A549 (cell line): Measurements from ENCODE around the gene CLEC16A. TPM values are rescaled to one million over a fixed set of nuclear protein-coding genes. Genes with fewer than 3 reads are reported as not detected.

Source experiments
- ATAC-seq, 2 experiments: fragments of 200-7000 bp in 1 of 2; fragments of >200 bp in 1 of 2; cut with Nextera tagmentation in 1 of 2; cut with Tn5 transposase in 1 of 2; 3 replicates each; pipeline versions ENCODE4 v1.8.0 to v1.9.1; 2018 to 2020; ENCODE audit warnings: mild to moderate bottlenecking in 1 of 2, moderate library complexity in 1 of 2
- CTCF ChIA-PET: fragments of 300-600 bp; sonication (Branson Sonifier 250); formaldehyde crosslinking; extraction: SDS; loops from one replicate; lab custom pipeline; 2021; ENCODE audit warnings: antibody characterized with exemption, inconsistent platforms; lab: Yijun Ruan, JAX
- POLR2A ChIA-PET: fragments of 350-600 bp; formaldehyde crosslinking; extraction: SDS; loops from one replicate; lab custom pipeline; 2021; ENCODE audit warnings: antibody characterized with exemption, inconsistent platforms; lab: Yijun Ruan, JAX
- DNase-seq, 2 experiments: peaks; one replicate each; pipeline versions ENCODE4 v3.0.0 to v3.0.0-alpha.2; 2011 to 2016; ENCODE audit warnings: low read depth in 1 of 2, low spot score in 1 of 2
- FAIRE-seq: peaks from 2 replicates; lab custom pipeline; 2011; peaks lifted over from hg19 to GRCh38; lab: Jason Lieb, UNC
- H3K27ac ChIP-seq, 2 experiments: fragments of >200 bp; sonication (Bioruptor Twin); formaldehyde crosslinking; 3 replicates each; pipeline ENCODE4 v1.5.1; 2016 to 2017
- H3K4me1 ChIP-seq: fragments of >200 bp; sonication (Bioruptor Twin); formaldehyde crosslinking; 3 replicates; pipeline ENCODE4 v1.6.1; 2016
- H3K4me2 ChIP-seq: fragments of >200 bp; sonication (Bioruptor Twin); formaldehyde crosslinking; 3 replicates; pipeline ENCODE4 v1.6.1; 2016
- H3K4me3 ChIP-seq: fragments of >200 bp; sonication (Bioruptor Twin); formaldehyde crosslinking; 3 replicates; pipeline ENCODE4 v1.5.1; 2016
- H3K9me3 ChIP-seq: fragments of >200 bp; sonication (Bioruptor Twin); formaldehyde crosslinking; 3 replicates; pipeline ENCODE4 v1.6.1; 2016
- ATOH8 ChIP-seq: fragments of 250-450 bp; sonication (Bioruptor Pico); IDR thresholded peaks from 2 replicates; pipeline ENCODE4 v1.5.0; 2020; ENCODE audit warnings: low read depth, mild to moderate bottlenecking, moderate library complexity
- CBX8 ChIP-seq: fragments of 200-600 bp; sonication (generic); IDR thresholded peaks from 2 replicates; pipeline ENCODE4 v1.6.1; 2016
- CHD2 ChIP-seq: fragments of 150-350 bp; IDR thresholded peaks from 2 replicates; pipeline ENCODE4 v1.6.1; 2014; ENCODE audit warnings: low read length; ENCODE audit not compliant: partially characterized antibody
- CHD4 ChIP-seq: fragments of 200-600 bp; sonication (generic); IDR thresholded peaks from 2 replicates; pipeline ENCODE4 v1.6.1; 2016; ENCODE audit warnings: antibody characterized with exemption, mild to moderate bottlenecking, borderline replicate concordance
- EHF ChIP-seq: fragments of 250-450 bp; sonication (Bioruptor Pico); IDR thresholded peaks from 2 replicates; pipeline ENCODE4 v1.5.0; 2020; ENCODE audit warnings: mild to moderate bottlenecking
- EHMT2 ChIP-seq: fragments of 200-600 bp; sonication (generic); IDR thresholded peaks from 2 replicates; pipeline ENCODE4 v1.6.1; 2016; ENCODE audit warnings: antibody characterized with exemption, low read depth, mild to moderate bottlenecking, moderate library complexity
- FOSB ChIP-seq: fragments of 250-450 bp; sonication (Bioruptor Pico); IDR thresholded peaks from 2 replicates; pipeline ENCODE4 v1.5.0; 2020; ENCODE audit warnings: mild to moderate bottlenecking, moderate library complexity
- FOSL2 ChIP-seq, 2 experiments: fragments of 450-650 bp in 1 of 2; fragments of >200 bp in 1 of 2; sonication (Bioruptor Twin) in 1 of 2; formaldehyde crosslinking; IDR thresholded peaks; 2 replicates each; pipeline versions ENCODE4 v1.5.0 to v1.6.1; 2016 to 2020; ENCODE audit warnings: mild to moderate bottlenecking in 1 of 2, moderate library complexity in 1 of 2
- GATA3 ChIP-seq: IDR thresholded peaks from 2 replicates; pipeline ENCODE4 v1.6.1; 2012; ENCODE audit warnings: borderline replicate concordance
- HDAC2 ChIP-seq: fragments of 200-600 bp; sonication (generic); IDR thresholded peaks from 2 replicates; pipeline ENCODE4 v1.6.1; 2016
- HMGXB4 ChIP-seq: fragments of 250-450 bp; sonication (Bioruptor Pico); IDR thresholded peaks from 2 replicates; pipeline ENCODE4 v1.5.0; 2021; ENCODE audit warnings: mild to moderate bottlenecking, moderate library complexity, borderline replicate concordance
- HOXA7 ChIP-seq: fragments of 250-450 bp; sonication (Bioruptor Pico); IDR thresholded peaks from 2 replicates; pipeline ENCODE4 v1.5.0; 2020; ENCODE audit warnings: mild to moderate bottlenecking, moderate library complexity
- HOXB5 ChIP-seq: fragments of 250-450 bp; sonication (Bioruptor Pico); IDR thresholded peaks from 2 replicates; pipeline ENCODE4 v1.5.0; 2020; ENCODE audit warnings: mild to moderate bottlenecking, moderate library complexity
- JUNB ChIP-seq: fragments of >200 bp; sonication (Bioruptor Twin); formaldehyde crosslinking; IDR thresholded peaks from 2 replicates; pipeline ENCODE4 v1.6.1; 2016
- MAX ChIP-seq: IDR thresholded peaks from 2 replicates; pipeline ENCODE4 v1.6.1; 2012
- MAZ ChIP-seq: fragments of 150-350 bp; IDR thresholded peaks from 2 replicates; pipeline ENCODE4 v1.6.1; 2014; ENCODE audit warnings: antibody characterized with exemption, low read depth, low read length, borderline replicate concordance
- MYC ChIP-seq: IDR thresholded peaks from 2 replicates; pipeline ENCODE4 v1.6.1; 2012; ENCODE audit warnings: mild to moderate bottlenecking, inconsistent platforms, low read length, improper control_type of control experiment, borderline replicate concordance
- NR3C1 ChIP-seq: fragments of >200 bp; sonication (Bioruptor Twin); formaldehyde crosslinking; IDR thresholded peaks from 3 replicates; pipeline ENCODE4 v1.6.1; 2017
- PHF8 ChIP-seq: fragments of 200-600 bp; sonication (generic); IDR thresholded peaks from 2 replicates; pipeline ENCODE4 v1.6.1; 2016; ENCODE audit warnings: low read depth, mild to moderate bottlenecking, antibody characterized with exemption, moderate library complexity, borderline replicate concordance
- RARB ChIP-seq: fragments of 250-450 bp; sonication (Bioruptor Pico); IDR thresholded peaks from 2 replicates; pipeline ENCODE4 v1.8.0; 2021; ENCODE audit warnings: mild to moderate bottlenecking, moderate library complexity
- RCOR1 ChIP-seq: fragments of 150-350 bp; IDR thresholded peaks from 2 replicates; pipeline ENCODE4 v1.6.1; 2014; ENCODE audit warnings: antibody characterized with exemption, low read length, low read depth
- RFX5 ChIP-seq: fragments of 450-650 bp; IDR thresholded peaks from 2 replicates; pipeline ENCODE4 v1.7.1; 2014; ENCODE audit warnings: antibody characterized with exemption, mild to moderate bottlenecking, moderate library complexity
- RNF2 ChIP-seq: fragments of 200-600 bp; sonication (generic); IDR thresholded peaks from 2 replicates; pipeline ENCODE4 v1.6.1; 2016; ENCODE audit warnings: low read depth, mild to moderate bottlenecking, antibody characterized with exemption, moderate library complexity, borderline replicate concordance
- SMC3 ChIP-seq: fragments of >200 bp; sonication (Bioruptor Twin); formaldehyde crosslinking; IDR thresholded peaks from 3 replicates; pipeline ENCODE4 v1.6.1; 2018; ENCODE audit warnings: inconsistent platforms
- TP53 ChIP-seq: fragments of 250-450 bp; sonication (Bioruptor Pico); IDR thresholded peaks from 2 replicates; pipeline ENCODE4 v1.5.0; 2021; ENCODE audit warnings: mild to moderate bottlenecking, moderate library complexity
- ZC3H11A ChIP-seq: fragments of 450-650 bp; IDR thresholded peaks from 2 replicates; pipeline ENCODE4 v1.6.1; 2014; ENCODE audit warnings: antibody characterized with exemption, mild to moderate bottlenecking
- ZFP36 ChIP-seq: fragments of 450-650 bp; IDR thresholded peaks from 2 replicates; pipeline ENCODE4 v1.6.1; 2014; ENCODE audit warnings: borderline replicate concordance; ENCODE audit not compliant: partially characterized antibody
- ZNF302 ChIP-seq: fragments of 250-450 bp; sonication (Bioruptor Pico); IDR thresholded peaks from 2 replicates; pipeline ENCODE4 v1.9.0; 2021; ENCODE audit warnings: inconsistent platforms, mild to moderate bottlenecking, moderate library complexity
- WGBS: methylation state at CpG from one replicate; pipeline ENCODE4 v1.1.6; 2017; ENCODE audit errors: missing lambda C conversion rate; 5-methylcytosine and 5-hydroxymethylcytosine counted together
- polyA plus RNA-seq, 4 experiments: library from polyadenylated mRNA; depleted of rRNA in 3 of 4; stranded (reverse); fragments of >200 nt; fragmentation: RNase III in 1 of 4; extraction: RNeasy Plus Mini Kit Qiagen cat#74134 plus additional on column Dnase treatment in 1 of 4; gene quantifications; 2 replicates in 3 of 4; 3 replicates in 1 of 4; pipeline ENCODE4 v1.2.3, GENCODE V29; 2011 to 2017
- TF ChIP-seq, protein P1 (sequence below): fragments of >200 bp; sonication (Bioruptor Twin); formaldehyde crosslinking; IDR thresholded peaks from 2 replicates; pipeline ENCODE4 v1.6.1; 2016

CLEC16A gene
- polyA plus RNA-seq, 2 of the 4 experiments (the other 2 are of a cell fraction): 8.3 to 10.4 TPM

DNA sequence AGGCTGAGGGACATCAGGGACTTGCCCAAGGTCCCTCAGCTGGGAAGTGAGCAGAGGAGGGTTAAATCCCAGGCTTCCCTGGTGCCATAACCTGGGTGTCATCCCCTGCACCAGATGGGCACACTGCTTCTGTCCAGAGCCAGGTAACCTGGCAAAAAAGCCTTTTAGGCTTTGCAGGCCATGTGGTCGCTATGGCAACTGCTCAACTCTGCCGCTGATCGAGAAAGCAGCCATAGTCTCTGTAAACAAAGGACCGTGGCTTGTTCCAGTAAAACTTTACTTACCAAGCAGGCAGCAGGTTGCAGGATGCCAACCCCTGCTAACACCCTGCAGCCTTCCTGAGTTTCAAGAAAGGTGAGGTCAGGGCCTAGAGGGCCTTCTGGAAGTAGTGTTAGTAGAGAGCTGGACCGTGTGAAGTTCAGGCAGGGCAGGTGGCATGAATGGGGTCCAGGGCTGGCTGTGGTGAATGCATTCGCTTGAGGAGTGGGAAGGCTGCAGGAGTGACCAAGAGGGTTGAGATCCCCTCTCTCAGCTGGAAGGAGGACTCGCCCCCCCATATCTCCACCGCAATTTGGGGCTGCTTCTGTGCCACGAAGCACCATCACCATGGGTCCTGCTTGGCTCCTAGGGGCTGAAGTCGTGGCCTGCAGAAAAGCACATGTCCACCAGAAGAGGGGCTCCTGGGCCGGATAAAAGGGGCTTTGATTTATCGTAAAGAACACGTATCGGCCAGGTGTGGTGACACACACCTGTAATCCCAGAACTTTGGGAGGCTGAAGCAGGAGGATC lies 220.3 kb downstream of the CLEC16A start:
- 80% methylated on average over 14 of the region's 14 CpGs for WGBS
- H3K9me3 ChIP-seq: no peaks in the 10 kb centered on the region
- no peak for FAIRE-seq
- no peak overlapping the region for H3K4me2 ChIP-seq
- no peak for DNase-seq
- H3K4me3 ChIP-seq: no peak overlapping the region
- H3K27ac ChIP-seq: no peak overlapping the region
- ChIA-PET POLR2A (no interaction called here), CTCF (interaction anchor here (1.8 kb wide), 1 partner anchor 12 kb away, joined by 5 read pairs; no protein-coding TSS in a partner anchor)
- no peaks in the 10 kb centered on the region for H3K4me1 ChIP-seq
- ATAC-seq: no peak
- TF ChIP-seq RNF2: no peak
- TF ChIP-seq MAX: no peak
- TF ChIP-seq ATOH8 (CRISPR knock-in tag): no peak
- TF ChIP-seq ZFP36: no peak
- no peak for TF ChIP-seq RCOR1
- no peak for TF ChIP-seq CHD2
- TF ChIP-seq CBX8: no peak
- TF ChIP-seq SMC3: no peak
- TF ChIP-seq EHMT2: no peak
- TF ChIP-seq RFX5: no peak
- TF ChIP-seq NR3C1: no peak
- TF ChIP-seq RARB (CRISPR knock-in tag): no peak
- TF ChIP-seq MYC: no peak
- no peak for TF ChIP-seq JUNB
- TF ChIP-seq FOSL2 (IDR thresholded peaks at IDR 0.05): no peak
- TF ChIP-seq FOSL2 (CRISPR knock-in tag; IDR thresholded peaks at IDR 0.05): no peak
- TF ChIP-seq, protein P1, sequence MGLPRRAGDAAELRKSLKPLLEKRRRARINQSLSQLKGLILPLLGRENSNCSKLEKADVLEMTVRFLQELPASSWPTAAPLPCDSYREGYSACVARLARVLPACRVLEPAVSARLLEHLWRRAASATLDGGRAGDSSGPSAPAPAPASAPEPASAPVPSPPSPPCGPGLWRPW: no peak
- TF ChIP-seq HDAC2: no peak
- TF ChIP-seq ZC3H11A: no peak
- TF ChIP-seq PHF8: no peak

GRCh38 chr16:11165349-11165748 lies 221.0 kb downstream of the CLEC16A start:
- FAIRE-seq (no peak), ATAC-seq (no peak), DNase-seq (no peak)
- Histone ChIP-seq H3K4me1 (no peaks in the 10 kb centered on the region), H3K4me2 (no peak overlapping the region), H3K4me3 (no peak overlapping the region), H3K9me3 (no peaks in the 10 kb centered on the region), H3K27ac (no peak overlapping the region)
- TF ChIP-seq GATA3 (no peak), EHF (CRISPR knock-in tag) (no peak), TP53 (CRISPR knock-in tag) (no peak), MYC (no peak), JUNB (no peak), CBX8 (no peak), ZNF302 (no peak), RNF2 (no peak), ZC3H11A (no peak), HOXB5 (CRISPR knock-in tag) (no peak), CHD4 (no peak), HMGXB4 (CRISPR knock-in tag) (no peak), HOXA7 (CRISPR knock-in tag) (no peak), MAZ (no peak), FOSB (CRISPR knock-in tag) (no peak)
- TF ChIP-seq, protein P1: no peak
- WGBS: 86% methylated on average over 4 of the region's 4 CpGs
- POLR2A ChIA-PET: interaction anchor here (0.6 kb wide), 1 partner anchor 91 kb away, joined by 6 read pairs; no protein-coding TSS in a partner anchor
- CTCF ChIA-PET: interaction anchor here (1.8 kb wide), 1 partner anchor 13 kb away, joined by 5 read pairs; no protein-coding TSS in a partner anchor
